GM19324 (cell line): ENCODE data around the gene ZMYM4.

Experiments
- ATAC-seq: cut with Tn5 transposase; IDR thresholded peaks from one replicate; pipeline ENCODE4 v1.9.1; 2021; ENCODE audit warnings: mild to moderate bottlenecking, moderate library complexity; ENCODE audit not compliant: unreplicated experiment, low FRiP score

Gene ZMYM4

GRCh38 chr1:35390600-35391494 is 122.3 kb downstream of the ZMYM4 start:
- ATAC-seq, result no peak

- ATAC-seq, result no peak
Measured at GRCh38 chr1:35394386-35394785, 125.9 kb downstream of the ZMYM4 start.

- no peak for ATAC-seq
Measured at GRCh38 chr1:35398739-35399138, 130.2 kb downstream of the ZMYM4 start.

GRCh38 chr1:35401049-35401448 is 132.5 kb downstream of the ZMYM4 start:
- no peak for ATAC-seq

GRCh38 chr1:35406103-35406502 is 137.6 kb downstream of the ZMYM4 start:
- ATAC-seq, result no peak

GRCh38 chr1:35407743-35408142 is 139.2 kb downstream of the ZMYM4 start:
- no peak for ATAC-seq

- ATAC-seq, result no peak
Measured at GRCh38 chr1:35408925-35409324, 140.4 kb downstream of the ZMYM4 start.

- no peak for ATAC-seq
Measured at GRCh38 chr1:35426097-35426586, 157.6 kb downstream of the ZMYM4 start.

- no peak for ATAC-seq
Measured at GRCh38 chr1:35428360-35428759, 159.9 kb downstream of the ZMYM4 start.

GRCh38 chr1:35430762-35431161 is 162.3 kb downstream of the ZMYM4 start:
- no peak for ATAC-seq

GRCh38 chr1:35431173-35431599 is 162.7 kb downstream of the ZMYM4 start:
- ATAC-seq, result no peak

- ATAC-seq, result no peak
Measured at GRCh38 chr1:35432231-35432630, 163.7 kb downstream of the ZMYM4 start.

GRCh38 chr1:35433714-35434113 is 165.2 kb downstream of the ZMYM4 start:
- no peak for ATAC-seq

GRCh38 chr1:35434703-35435102 is 166.2 kb downstream of the ZMYM4 start:
- no peak for ATAC-seq

- ATAC-seq, result no peak
Measured at GRCh38 chr1:35436078-35436477, 167.6 kb downstream of the ZMYM4 start.

- no peak for ATAC-seq
Measured at GRCh38 chr1:35437200-35437599, 168.7 kb downstream of the ZMYM4 start.

- no peak for ATAC-seq
Measured at GRCh38 chr1:35439626-35440025, 171.1 kb downstream of the ZMYM4 start.

- no peak for ATAC-seq
Measured at GRCh38 chr1:35441926-35442579, 173.5 kb downstream of the ZMYM4 start.

GRCh38 chr1:35442734-35443133 is 174.2 kb downstream of the ZMYM4 start:
- ATAC-seq, result no peak

- ATAC-seq, result no peak
Measured at GRCh38 chr1:35443768-35444518, 175.4 kb downstream of the ZMYM4 start.

- no peak for ATAC-seq
Measured at GRCh38 chr1:35444519-35444774, 175.9 kb downstream of the ZMYM4 start.
